Stimulated activated CD4-positive, alpha-beta T cell treated with anti-CD3 and anti-CD28 coated beads, Interleukin-1b, Interleukin-23, amount 100 ng/mL, for 1 hour (primary cell): Measurements from ENCODE around the gene IL34.

ENCODE experiments used
- DNase-seq, 2 donors: peaks; one replicate each; pipeline ENCODE4 v3.0.0-alpha.2; 2020; ENCODE audit warnings: low read depth in 2 of 2

IL34 gene

GRCh38 chr16:70701036-70701435, 54.7 kb downstream of the IL34 start:
- DNase-seq, result no peak

DNA sequence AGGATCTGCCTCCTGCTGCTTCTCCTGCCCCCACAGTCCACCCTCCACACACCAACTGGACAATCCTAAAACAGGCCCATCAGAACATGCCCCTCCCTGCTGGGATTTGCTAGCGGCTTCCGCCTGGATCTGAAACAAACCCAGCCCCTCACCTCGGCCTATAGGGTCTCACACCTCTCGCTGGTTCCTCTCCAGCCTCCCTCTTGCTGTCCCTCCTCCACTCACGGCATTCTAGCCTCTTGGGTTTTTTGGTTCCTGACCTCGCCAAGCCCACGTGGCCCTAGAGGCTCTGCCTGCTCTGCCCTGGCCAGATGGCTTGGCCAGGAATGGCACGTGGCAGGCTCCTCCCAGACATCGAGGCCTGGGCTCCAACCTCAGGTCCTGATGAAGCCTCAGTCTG, 55.2 kb downstream of the IL34 start:
- DNase-seq, result no peak

GRCh38 chr16:70701998-70702397, 55.6 kb downstream of the IL34 start:
- DNase-seq, result no peak

- no peak for DNase-seq
Observed at GRCh38 chr16:70702624-70703023, 56.3 kb downstream of the IL34 start.

- DNase-seq, result no peak
Observed at GRCh38 chr16:70703041-70703834, 56.9 kb downstream of the IL34 start.

DNA sequence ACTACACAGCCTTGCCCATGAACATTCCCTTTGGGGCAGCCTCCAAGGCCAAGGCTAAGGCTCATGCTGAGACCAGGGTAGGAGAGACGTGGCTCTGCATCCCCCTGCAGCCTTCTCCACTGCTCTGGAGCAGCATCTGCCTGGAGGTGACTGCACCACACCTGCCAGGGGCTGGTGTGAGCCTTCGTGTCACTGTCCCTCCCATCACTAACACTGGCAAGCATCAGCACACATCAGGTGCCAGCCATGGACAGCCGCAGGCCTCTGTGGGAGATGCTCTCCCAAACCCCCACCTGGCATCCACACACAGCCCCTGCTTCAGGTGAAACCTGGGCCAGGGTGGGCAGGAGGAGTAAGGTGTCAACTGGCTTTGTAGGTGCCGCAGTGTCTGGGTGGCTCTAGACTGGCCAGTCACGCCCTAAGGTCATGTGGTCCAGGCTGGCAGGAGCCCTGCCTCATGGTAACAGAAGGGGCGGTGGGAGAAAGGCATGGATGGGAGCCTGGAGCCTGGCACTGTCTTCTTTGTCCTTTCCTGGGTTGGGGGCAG, 57.5 kb downstream of the IL34 start:
- no peak for DNase-seq

GRCh38 chr16:70704586-70704985, 58.2 kb downstream of the IL34 start:
- DNase-seq, result no peak

- DNase-seq, result no peak
Observed at GRCh38 chr16:70705056-70705455, 58.7 kb downstream of the IL34 start.

GRCh38 chr16:70706948-70707465, 60.6 kb downstream of the IL34 start:
- DNase-seq, result no peak

- DNase-seq, result no peak
Observed at GRCh38 chr16:70708366-70709246, 62.2 kb downstream of the IL34 start.

DNA sequence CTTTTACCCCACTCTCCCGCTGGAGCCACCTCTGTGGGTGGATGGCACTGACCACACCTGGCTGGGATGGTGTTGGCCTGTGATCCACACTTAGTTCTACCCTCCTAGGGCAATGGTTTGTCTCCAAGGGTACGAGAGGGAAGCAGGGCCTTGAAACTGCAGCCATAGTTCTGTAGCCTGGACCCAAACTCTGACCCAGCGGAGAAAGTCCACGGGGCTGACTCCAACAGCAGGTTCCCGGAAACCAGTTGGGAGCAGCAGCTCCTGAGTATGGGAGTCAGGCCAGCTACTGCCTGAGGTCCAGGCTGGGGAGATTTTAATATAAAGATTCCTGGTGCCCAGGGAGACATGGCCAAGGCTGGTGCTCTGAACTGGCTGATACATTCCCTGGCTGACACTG, 63.1 kb downstream of the IL34 start:
- DNase-seq, result no peak

DNA sequence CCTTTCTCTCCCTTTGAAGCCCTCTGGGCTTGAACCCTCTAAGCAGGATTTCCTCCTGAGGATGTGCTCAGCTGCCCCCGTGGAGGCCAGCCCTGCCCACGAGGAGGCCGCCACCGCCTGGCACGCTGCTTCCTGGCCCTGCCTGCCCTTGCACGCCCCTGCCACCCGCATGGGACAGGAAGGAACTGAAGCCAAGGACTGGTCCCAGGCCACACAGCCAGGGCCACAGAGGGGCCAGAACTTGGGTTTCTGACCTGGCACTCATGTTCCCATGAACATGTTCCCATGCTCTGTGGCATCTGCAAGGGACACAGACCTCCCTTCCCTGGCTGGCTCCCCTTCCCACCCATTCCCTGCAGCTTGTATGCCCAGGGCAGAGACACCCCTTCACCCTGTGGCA, 63.6 kb downstream of the IL34 start:
- no peak for DNase-seq
